ENCODE results near the gene TLX1. TPM values are rescaled to one million over a fixed set of nuclear protein-coding genes. Genes with fewer than 3 reads are reported as not detected.

TLX1 gene
- total RNA-seq, 6 experiments from 2014 or later, result not detected

DNA sequence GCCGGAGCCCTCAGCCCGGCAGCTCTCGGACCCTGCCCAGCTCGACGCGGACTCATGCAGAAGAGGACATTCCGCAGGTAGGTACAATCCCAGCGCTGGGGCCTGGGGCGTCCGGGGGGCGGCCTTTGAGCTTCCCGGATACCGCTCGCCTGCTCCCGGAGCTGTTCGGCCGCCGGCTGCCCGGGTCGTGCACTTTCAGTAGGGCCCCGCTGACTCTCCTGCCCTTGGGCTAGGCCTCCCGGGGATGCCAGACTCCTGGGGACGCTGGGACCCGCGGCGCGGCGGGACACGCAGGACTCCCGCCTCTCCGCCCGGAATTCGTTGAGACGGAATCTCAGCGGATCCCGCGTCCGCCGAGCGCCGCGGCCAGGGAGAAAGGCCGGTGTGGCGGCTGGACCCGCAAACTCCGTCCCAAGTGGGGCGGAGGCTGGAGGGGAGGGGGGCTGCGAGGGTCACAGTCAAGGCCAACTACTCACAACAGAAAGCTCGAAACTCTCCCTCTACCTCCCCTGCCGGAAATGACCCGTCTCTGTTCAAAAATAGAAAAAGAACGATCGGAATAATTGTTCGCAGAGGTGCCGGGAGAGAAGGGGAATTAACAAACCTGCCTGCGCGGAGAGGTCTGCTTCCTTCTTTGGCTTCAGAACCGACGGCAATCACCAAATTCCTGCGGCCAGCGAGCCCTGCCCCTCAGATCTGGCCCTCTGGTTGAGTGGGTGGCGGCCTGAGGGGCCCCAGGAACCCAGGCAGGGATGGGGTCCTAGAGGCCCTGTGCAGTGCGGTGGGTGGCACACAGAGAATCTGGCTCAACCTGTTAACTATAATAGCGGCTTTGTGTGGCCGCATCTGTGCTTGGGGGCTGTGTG, 9.2 kb downstream of the TLX1 start:
- Mint-ChIP-seq H3K27me3 (ENCODE audit: insufficient read depth) (peaks cover 78% of the 10 kb centered on the region), H3K36me3 (ENCODE audit: low read depth) (no peaks in the 10 kb centered on the region), H3K27ac (no peak overlapping the region), H3K4me1 (ENCODE audit: low read depth) (peaks cover 24% of the 10 kb centered on the region), H3K9me3 (no peaks in the 10 kb centered on the region), H3K4me3 (no peak overlapping the region; the same call in 1 of the 2 replicates)
- TF ChIP-seq, protein P1, sequence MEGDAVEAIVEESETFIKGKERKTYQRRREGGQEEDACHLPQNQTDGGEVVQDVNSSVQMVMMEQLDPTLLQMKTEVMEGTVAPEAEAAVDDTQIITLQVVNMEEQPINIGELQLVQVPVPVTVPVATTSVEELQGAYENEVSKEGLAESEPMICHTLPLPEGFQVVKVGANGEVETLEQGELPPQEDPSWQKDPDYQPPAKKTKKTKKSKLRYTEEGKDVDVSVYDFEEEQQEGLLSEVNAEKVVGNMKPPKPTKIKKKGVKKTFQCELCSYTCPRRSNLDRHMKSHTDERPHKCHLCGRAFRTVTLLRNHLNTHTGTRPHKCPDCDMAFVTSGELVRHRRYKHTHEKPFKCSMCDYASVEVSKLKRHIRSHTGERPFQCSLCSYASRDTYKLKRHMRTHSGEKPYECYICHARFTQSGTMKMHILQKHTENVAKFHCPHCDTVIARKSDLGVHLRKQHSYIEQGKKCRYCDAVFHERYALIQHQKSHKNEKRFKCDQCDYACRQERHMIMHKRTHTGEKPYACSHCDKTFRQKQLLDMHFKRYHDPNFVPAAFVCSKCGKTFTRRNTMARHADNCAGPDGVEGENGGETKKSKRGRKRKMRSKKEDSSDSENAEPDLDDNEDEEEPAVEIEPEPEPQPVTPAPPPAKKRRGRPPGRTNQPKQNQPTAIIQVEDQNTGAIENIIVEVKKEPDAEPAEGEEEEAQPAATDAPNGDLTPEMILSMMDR (IDR thresholded peaks at IDR 0.05), result no peak
- DNase-seq, result no peak

- peaks cover 78% of the 10 kb centered on the region for H3K27me3 Mint-ChIP-seq (ENCODE audit: insufficient read depth)
- H3K36me3 Mint-ChIP-seq (ENCODE audit: low read depth), result no peaks in the 10 kb centered on the region
- no peak overlapping the region for H3K4me3 Mint-ChIP-seq
- H3K27ac Mint-ChIP-seq, result no peak overlapping the region
- peaks cover 17% of the 10 kb centered on the region for H3K4me1 Mint-ChIP-seq (ENCODE audit: low read depth)
- no peak for DNase-seq
- TF ChIP-seq, protein P1 (IDR thresholded peaks at IDR 0.05), result no peak
- no peaks in the 10 kb centered on the region for H3K9me3 Mint-ChIP-seq
These were observed 10.0 kb downstream of the TLX1 start for GRCh38 chr10:101140950-101141615.

GRCh38 chr10:101141616-101142532, 10.8 kb downstream of the TLX1 start:
- H3K36me3 Mint-ChIP-seq (ENCODE audit: low read depth), result no peaks in the 10 kb centered on the region
- H3K4me1 Mint-ChIP-seq (ENCODE audit: low read depth), result peaks cover 17% of the 10 kb centered on the region
- H3K9me3 Mint-ChIP-seq, result no peaks in the 10 kb centered on the region
- H3K27me3 Mint-ChIP-seq (ENCODE audit: insufficient read depth), result peaks cover 76% of the 10 kb centered on the region
- H3K27ac Mint-ChIP-seq, result no peak overlapping the region
- H3K4me3 Mint-ChIP-seq, result peak overlapping the region; percentile 60; the same call in 1 of the 2 replicates
- peak; percentile 72 for DNase-seq
- TF ChIP-seq, protein P1 (IDR thresholded peaks at IDR 0.05), result peak; percentile 98

DNA sequence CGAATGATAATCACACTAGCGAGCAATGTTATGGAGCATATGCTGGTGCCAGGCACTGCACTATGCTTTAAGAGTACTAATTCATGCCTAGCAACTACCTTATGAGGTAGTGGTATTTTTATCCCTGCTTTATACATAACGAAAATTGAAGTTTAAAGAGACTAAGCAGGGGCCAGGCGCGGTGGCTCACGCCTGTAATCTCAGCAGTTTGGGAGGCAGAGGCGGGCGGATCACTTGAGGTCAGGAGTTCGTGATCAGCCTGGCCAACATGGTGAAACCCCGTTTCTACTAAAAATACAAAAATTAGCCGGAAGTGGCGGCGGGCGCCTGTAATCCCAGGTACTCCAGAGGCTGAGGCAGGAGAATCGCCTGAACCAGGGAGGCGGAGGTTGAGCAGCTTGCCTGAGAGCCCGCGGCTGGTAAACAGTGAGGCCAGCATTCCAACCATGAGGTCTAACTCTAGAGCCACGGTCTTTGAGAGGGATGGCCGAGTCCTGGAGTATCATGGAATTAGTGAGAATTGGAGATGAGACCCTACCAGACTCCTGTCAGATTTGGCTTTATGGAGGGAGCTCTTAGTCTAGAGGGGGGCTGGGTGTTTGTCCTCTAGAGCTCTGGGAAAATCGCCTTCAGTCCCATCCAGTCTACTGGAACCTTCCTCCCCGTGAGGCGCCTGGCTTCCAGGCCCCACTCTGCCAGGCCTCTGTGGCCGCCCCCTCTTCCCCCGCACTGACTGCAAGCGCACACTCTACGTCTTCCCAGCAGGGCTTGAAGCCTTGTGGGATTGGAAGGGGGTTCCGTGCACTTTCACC, 11.6 kb downstream of the TLX1 start:
- TF ChIP-seq, protein P1 (IDR thresholded peaks at IDR 0.05), result peak; percentile 42; the same call in 1 of the 2 replicates
- Mint-ChIP-seq H3K27ac (0 out of 2 replicates have a peak overlapping the region, but pooled peaks have one; percentile 9), H3K4me1 (ENCODE audit: low read depth) (peaks cover 17% of the 10 kb centered on the region), H3K36me3 (ENCODE audit: low read depth) (no peaks in the 10 kb centered on the region; the same call in 1 of the 2 replicates), H3K27me3 (ENCODE audit: insufficient read depth) (peaks cover 75% of the 10 kb centered on the region), H3K4me3 (peak overlapping the region; percentile 60), H3K9me3 (no peaks in the 10 kb centered on the region)
- no peak for DNase-seq

Data from HFFc6 (cell line).